ENCODE measurements around the gene QPRT.
A peak's percentile ranks its signal among the peaks of the same experiment; 100 is the strongest.
"Not testable (repeated sequence)": the region's sequence is repeated elsewhere in the genome, so short reads cannot be mapped to it uniquely, and the experiment has no call there.

The QPRT gene

GRCh38 chr16:29721167-29721879 lies 42.3 kb downstream of the QPRT start:
- peak; percentile 60 to 80 for DNase-seq

GRCh38 chr16:29726845-29727377 lies 47.9 kb downstream of the QPRT start:
- no peak for DNase-seq

- no peak for DNase-seq
Observed at GRCh38 chr16:29727452-29727851, 48.5 kb downstream of the QPRT start.

- peak; percentile 32 to 38 for DNase-seq
Observed at GRCh38 chr16:29729116-29729521, 50.1 kb downstream of the QPRT start.

GRCh38 chr16:29730649-29731048 lies 51.7 kb downstream of the QPRT start:
- no peak for DNase-seq

GRCh38 chr16:29731768-29732601 lies 53.0 kb downstream of the QPRT start:
- not testable (repeated sequence) for DNase-seq

- DNase-seq = no peak
Observed at GRCh38 chr16:29734786-29735185, 55.8 kb downstream of the QPRT start.

- no peak for DNase-seq
Observed at GRCh38 chr16:29736112-29736511, 57.1 kb downstream of the QPRT start.

- DNase-seq = no peak
Observed at GRCh38 chr16:29736764-29737163, 57.8 kb downstream of the QPRT start.

- DNase-seq = no peak
Observed at GRCh38 chr16:29737713-29738112, 58.7 kb downstream of the QPRT start.

- no peak for DNase-seq
Observed at GRCh38 chr16:29738514-29738913, 59.5 kb downstream of the QPRT start.

- DNase-seq = not testable (repeated sequence)
Observed at GRCh38 chr16:29739927-29740629, 61.1 kb downstream of the QPRT start.

GRCh38 chr16:29740630-29741015 lies 61.6 kb downstream of the QPRT start:
- not testable (repeated sequence) for DNase-seq

GRCh38 chr16:29742683-29743275 lies 63.8 kb downstream of the QPRT start:
- DNase-seq = no peak

GRCh38 chr16:29743475-29743826 lies 64.5 kb downstream of the QPRT start:
- DNase-seq = no peak

GRCh38 chr16:29743827-29744531 lies 65.0 kb downstream of the QPRT start:
- no peak for DNase-seq

- no peak for DNase-seq
Observed at GRCh38 chr16:29744541-29745101, 65.6 kb downstream of the QPRT start.

- DNase-seq = no peak
Observed at GRCh38 chr16:29745121-29745852, 66.3 kb downstream of the QPRT start.

- no peak for DNase-seq
Observed at GRCh38 chr16:29745853-29746345, 66.9 kb downstream of the QPRT start, which contains the start of gene C16orf54. C16orf54 (minus strand) TSS chr16:29745990; CDS start chr16:29744951, 1,039 bp downstream.

GRCh38 chr16:29746518-29746917 lies 67.5 kb downstream of the QPRT start:
- not testable (repeated sequence) for DNase-seq

Data from NCI-H1930 (cell line).